ENCODE results near the gene MAPK1. TPM values are rescaled to one million over a fixed set of nuclear protein-coding genes. Genes with fewer than 3 reads are reported as not detected.
"Not testable (repeated sequence)": the region's sequence is repeated elsewhere in the genome, so short reads cannot be mapped to it uniquely, and the experiment has no call there.

Gene MAPK1
- total RNA-seq, 1 donor from 2014 or later: 81.8 TPM

GRCh38 chr22:21849489-21849888 lies 18.0 kb downstream of the MAPK1 start:
- no peak for DNase-seq (ENCODE audit: extremely low read depth, low read depth, low spot score)

GRCh38 chr22:21848057-21848456 lies 19.4 kb downstream of the MAPK1 start:
- not testable (repeated sequence) for DNase-seq (ENCODE audit: extremely low read depth, low read depth, low spot score)

DNA sequence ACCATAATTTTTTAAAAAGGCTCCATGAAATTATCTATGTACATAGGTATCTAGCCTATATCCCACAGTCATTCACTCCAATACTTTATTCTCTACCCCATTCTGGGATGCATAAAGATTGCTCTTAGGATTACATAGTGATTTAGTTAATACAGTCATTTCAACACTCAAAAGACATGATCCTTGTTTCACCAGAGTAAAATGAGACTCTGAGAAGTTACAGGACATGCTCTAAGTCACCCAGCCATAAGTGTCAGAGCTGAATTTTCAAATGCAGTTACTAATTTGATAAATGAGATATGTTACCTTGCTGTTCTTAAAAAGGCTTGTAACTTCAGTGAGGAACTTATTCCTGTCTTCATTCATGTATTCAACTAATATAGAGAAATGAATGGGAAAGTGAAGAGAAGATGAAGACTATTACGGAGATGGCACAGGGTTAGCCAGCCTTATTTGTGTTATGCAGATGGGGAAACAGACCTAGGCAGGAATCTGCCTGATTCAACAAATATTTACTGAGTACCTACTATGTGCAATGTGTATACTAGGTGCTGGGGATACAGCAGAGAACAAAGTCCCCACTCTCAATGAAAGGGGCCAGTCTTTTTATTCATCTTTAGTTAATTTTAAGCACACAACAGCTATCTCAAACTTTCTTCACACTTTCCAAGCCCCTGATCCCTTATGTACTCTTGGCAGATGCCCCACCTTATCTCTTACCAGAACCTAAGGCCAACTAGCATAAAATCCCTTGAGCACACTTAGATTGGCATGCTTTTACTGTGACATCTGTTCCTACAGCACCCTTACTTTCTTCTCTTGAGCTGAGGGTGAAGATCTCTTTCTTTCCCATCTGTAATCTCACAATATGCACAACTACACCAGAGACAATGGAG lies 21.6 kb downstream of the MAPK1 start:
- DNase-seq (ENCODE audit: extremely low read depth, low read depth, low spot score): no peak

- DNase-seq (ENCODE audit: extremely low read depth, low read depth, low spot score): no peak
Observed at GRCh38 chr22:21842946-21843345, 24.5 kb downstream of the MAPK1 start.

- DNase-seq (ENCODE audit: extremely low read depth, low read depth, low spot score): no peak
Observed at GRCh38 chr22:21841422-21841821, 26.0 kb downstream of the MAPK1 start.

DNA sequence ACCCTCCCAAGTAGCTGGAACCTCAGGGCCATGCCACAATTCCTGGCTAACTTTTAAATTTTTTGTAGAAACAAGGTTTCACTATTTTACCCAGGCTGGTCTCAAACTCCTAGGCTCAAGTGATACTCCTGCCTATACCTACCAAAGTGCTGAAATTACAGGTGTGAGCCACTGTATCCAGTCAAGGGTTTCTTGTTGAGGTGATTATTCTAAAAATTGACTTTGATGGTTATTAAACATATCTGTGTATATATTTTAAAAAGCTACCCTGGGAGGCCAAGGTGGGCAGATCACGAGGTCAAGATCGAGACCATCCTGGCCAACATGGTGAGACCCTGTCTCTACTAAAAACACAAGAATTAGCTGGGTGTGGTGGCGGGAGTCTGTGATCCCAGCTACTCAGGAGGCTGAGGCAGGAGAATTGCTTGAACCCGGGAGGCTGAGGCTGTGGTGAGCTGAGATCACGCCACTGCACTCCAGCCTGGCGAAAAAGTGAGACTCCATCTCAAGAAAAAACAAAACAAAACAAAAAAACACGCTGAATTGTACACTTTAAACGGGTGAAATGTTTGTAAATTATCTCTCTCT lies 27.1 kb downstream of the MAPK1 start:
- DNase-seq (ENCODE audit: extremely low read depth, low read depth, low spot score): no peak

- no peak for DNase-seq (ENCODE audit: extremely low read depth, low read depth, low spot score)
Observed at GRCh38 chr22:21839765-21840140, 27.7 kb downstream of the MAPK1 start.

DNA sequence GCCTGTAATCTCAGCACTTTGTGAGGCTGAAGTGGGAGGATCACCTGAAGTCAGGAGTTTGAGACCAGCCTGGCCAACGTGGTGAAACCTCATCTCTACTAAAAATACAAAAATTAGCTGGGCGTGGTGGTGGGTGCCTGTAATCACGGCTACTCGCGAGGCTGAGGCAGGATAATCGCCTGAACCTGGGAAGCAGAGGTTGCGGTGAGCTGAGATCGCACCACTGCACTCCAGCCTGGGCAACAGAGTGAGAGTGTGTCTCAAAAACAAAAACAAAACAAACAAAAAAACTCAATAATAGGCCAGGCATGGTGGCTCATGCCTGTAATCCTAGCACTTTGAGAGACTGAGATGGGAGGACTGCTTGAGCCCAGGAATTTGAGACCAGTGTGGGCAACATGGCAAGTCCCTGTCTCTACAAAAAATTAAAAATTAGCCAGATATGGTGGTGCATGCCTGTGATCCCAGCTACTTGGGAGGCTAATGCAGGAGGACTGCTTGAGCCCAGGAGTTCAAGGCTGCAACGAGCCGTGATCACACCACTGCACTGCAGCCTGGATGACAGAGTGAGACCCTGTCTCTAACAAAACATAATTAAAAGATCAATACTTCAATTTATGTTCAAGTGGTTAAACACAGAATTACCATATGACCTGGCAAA lies 28.2 kb downstream of the MAPK1 start:
- not testable (repeated sequence) for DNase-seq (ENCODE audit: extremely low read depth, low read depth, low spot score)

GRCh38 chr22:21837248-21837979 lies 30.0 kb downstream of the MAPK1 start:
- DNase-seq (ENCODE audit: extremely low read depth, low read depth, low spot score): peak; percentile 34

DNA sequence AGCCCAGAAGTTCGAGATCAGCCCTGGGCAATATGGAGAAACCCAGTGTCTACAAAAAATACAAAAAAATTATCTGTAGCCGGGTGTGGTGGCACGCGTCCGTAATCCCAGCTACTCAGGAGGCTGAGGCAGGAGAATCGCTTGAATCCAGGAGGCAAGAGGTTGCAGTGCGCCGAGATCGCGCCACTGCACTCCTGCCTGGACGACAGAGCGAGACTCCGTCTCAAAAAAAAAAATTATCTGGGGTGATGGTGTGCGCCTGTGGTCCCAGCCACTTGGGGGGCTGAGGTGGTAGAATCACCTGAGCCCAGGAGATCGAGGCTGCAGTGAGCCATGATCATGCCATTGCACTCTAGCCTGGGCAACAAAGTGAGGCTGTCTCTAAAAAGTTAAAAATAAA lies 31.0 kb downstream of the MAPK1 start:
- DNase-seq (ENCODE audit: extremely low read depth, low read depth, low spot score): not testable (repeated sequence)

DNA sequence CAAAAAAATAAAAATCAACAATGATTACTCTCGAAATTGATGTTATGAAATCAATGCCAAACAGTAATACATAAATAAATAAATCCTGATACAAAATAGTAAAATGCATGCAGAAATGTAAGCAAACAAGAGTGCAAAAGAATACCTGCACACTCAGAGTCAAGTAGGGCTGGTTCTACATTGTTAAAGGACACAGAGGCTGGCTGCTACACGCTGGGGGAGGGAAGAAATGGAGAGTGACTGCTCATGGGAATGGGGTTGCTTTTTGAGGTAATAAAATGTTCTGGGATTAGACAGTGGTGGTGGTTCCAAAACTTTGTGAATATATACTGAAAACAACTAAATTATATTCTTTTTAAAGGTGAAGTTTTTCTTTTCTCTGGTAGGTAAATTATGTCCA lies 32.1 kb downstream of the MAPK1 start:
- no peak for DNase-seq (ENCODE audit: extremely low read depth, low read depth, low spot score)

DNA sequence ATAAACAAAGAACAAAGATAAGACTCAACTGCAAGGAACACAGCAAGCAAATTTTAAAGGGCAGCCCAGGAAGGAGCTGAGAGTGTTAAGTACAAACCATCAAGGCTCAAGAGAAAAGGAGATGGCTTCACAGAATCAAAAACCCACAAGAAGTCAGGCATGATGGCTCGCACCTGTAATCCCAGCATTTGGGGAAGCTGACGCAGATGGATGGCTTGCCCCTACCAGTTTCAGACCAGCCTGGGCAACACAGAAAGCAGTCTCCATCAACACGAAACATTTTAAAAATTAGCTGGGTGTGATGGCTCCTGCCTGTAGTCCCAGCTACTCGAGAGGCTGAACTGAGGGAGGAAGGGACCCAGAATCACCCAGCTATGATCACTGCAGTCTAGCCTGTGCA lies 32.6 kb downstream of the MAPK1 start:
- no peak for DNase-seq (ENCODE audit: extremely low read depth, low read depth, low spot score)

DNA sequence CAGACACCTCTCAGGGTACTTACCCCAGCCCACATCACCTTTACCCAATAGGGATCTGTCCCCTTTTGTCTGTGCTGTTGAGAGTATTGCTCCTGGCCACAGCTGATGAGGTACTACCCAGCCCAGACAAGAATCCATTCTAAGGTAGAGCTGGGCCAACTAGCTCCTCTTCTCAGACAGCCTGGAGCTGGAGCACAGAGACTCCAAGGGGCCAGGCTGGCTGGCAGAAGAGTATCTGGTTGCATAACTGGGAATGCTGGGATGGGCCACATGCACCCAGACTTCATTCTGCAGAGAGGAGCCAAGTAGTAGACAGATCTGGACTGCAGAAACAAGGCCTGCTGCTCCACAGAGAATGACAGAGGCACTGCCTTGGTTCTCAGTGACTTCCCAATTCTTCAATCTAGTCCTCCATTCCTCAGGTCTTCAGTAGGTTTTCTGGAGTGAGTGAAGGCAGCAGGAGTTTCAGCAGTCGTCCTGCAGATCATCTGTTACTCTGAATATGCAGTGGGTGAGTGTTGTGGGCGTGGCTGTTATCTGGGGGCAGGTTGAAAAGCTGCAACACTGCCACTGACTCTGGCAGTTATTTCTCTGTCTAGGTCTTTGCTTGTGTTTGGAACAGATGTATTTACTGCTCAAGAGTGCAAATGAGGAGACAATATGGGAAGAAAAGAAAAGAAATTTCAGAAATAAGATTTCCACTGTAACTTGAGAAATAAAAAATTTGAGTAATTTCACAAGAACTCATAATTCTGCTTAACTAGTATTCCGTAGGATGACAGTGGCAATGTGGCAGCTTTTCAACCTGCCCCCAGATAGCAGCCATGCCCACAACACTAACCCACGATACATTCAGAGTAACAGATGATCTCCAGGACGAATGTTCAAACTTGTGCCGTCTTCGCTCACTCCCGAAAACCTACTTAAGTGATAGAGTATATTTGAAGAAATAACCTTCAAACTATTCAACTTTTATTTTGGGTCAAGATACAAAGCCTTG lies 34.9 kb downstream of the MAPK1 start:
- no peak for DNase-seq (ENCODE audit: extremely low read depth, low read depth, low spot score)

DNA sequence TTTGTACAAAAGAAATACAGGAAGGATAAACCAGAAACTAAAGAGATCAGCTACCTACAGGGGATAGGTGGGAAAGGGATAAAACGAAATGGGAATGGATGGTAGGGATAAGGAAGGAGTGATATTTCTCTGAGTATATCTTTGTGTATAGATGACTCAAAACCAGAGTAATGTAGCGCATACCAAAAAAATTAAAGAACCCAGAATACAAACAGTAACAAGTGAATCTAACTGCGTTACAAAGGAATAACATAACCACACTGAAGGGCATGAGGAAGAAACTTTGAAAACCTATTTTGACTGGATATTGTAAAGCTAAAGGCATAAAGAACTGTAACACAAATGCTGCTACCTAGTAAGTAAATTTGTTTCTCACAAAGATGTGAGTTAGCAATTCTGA lies 37.9 kb downstream of the MAPK1 start:
- no peak for DNase-seq (ENCODE audit: extremely low read depth, low read depth, low spot score)

DNA sequence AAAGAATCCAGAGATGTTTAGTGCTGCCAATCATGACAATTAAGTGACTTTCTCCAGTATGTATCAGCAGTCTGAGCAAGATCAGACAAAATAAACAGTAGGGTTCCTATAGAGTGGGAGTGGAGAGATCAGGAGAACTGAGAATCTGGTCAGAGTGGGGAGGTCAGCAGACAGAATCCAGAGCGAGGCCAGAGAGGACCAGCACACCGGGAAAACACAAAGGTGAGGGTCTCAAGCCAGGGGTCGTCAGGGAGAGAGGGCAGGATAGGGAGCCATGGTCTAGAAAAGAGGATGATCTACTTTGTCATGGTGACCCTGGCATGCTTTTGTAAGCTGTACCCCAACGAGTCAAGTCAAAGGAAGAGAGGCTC lies 39.2 kb downstream of the MAPK1 start:
- DNase-seq (ENCODE audit: extremely low read depth, low read depth, low spot score): no peak

DNA sequence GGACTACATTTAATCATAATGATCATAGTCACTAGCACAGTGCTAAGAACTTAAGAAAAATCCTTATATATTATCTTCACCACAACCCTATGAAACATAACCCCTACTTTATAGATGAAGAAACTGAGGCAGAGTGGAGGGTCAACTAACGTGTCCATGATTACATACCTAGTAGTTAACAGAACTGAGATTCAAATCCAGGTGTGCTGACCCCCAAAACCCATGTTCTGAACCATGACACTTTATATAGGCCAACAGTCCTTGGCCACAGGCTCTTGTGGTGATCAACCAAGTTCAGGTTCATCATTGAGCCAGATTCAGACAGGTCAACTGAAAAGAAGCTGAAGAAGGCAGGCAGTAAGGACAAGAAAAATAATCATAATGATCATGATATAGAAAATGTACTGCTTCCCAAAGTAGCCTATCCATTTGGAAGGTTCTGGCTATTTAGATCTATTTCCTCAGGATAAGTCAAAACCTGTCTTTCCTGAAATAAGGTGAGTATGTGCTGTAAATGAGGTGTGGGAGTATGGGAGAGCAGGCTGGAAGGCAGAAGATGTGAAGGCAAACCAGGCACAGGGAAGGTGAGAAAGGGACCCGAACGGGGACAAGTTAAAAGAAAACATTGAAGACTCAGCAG lies 39.7 kb downstream of the MAPK1 start:
- DNase-seq (ENCODE audit: extremely low read depth, low read depth, low spot score): no peak

DNA sequence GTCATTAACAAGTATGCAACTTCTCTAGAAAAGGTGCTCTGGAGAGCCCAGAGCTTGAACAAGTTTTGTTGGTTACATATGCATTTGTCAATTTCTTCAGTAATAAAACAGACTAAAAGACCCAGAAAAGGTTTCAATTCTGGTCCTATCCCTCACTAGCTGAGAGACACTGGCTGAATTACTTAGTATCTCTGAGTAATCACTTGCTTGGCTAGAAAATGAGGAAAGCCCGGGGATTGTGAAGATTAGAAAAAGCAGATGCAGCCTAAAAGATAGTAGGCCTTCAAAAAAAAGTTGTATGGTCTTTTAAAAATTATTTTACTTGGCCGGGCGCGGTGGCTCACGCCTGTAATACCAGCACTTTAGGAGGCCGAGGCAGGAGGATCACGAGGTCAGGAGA lies 41.2 kb downstream of the MAPK1 start:
- DNase-seq (ENCODE audit: extremely low read depth, low read depth, low spot score): no peak

DNA sequence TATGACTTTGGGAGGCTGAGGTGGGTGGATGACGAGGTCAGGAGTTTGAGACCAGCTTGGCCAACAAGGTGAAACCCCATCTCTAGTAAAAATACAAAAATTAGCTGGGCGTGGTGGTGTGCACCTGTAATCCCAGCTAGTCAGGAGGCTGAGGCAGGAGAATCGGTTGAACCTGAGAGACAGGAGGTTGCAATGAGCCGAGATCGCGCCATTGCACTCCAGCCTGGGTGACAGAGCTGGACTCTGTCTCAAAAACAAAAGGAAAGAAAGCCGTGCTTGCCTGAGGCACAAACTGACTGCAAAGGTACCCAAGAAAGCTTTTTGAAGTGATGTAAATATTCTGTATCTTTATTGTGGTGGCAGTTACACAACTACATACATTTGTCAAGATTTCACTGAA lies 42.5 kb downstream of the MAPK1 start:
- DNase-seq (ENCODE audit: extremely low read depth, low read depth, low spot score): not testable (repeated sequence)

- no peak for DNase-seq (ENCODE audit: extremely low read depth, low read depth, low spot score)
Observed at GRCh38 chr22:21824445-21824912, 43.0 kb downstream of the MAPK1 start.

Measured in glomerular endothelial cell (primary cell).